Liver (tissue), 10 donors: Measurements from ENCODE around the gene SNAPC3. TPM values are rescaled to one million over a fixed set of nuclear protein-coding genes. Genes with fewer than 3 reads are reported as not detected.

Experiments
- DNase-seq: peaks from one replicate; pipeline ENCODE4 v3.0.0-alpha.2; 2017; ENCODE audit warnings: low spot score
- H3K27ac ChIP-seq, 2 donors: one replicate each; pipeline ENCODE4 v1.7.0; 2013; ENCODE audit warnings: inconsistent platforms in 2 of 2, low read length in 2 of 2, control low read depth in 1 of 2, low read depth in 1 of 2, mild to moderate bottlenecking in 1 of 2
- H3K27me3 ChIP-seq, 4 donors: one replicate each; pipeline versions ENCODE4 v1.6.1 to v1.7.0; 2013; ENCODE audit warnings: low read length in 3 of 4, inconsistent platforms in 1 of 4, mild to moderate bottlenecking in 1 of 4, moderate library complexity in 1 of 4; ENCODE audit not compliant: control insufficient read depth in 4 of 4, insufficient read depth in 4 of 4
- H3K36me3 ChIP-seq, 4 donors: one replicate each; pipeline versions ENCODE4 v1.6.1 to v1.7.0; 2013; ENCODE audit warnings: low read length in 3 of 4, mild to moderate bottlenecking in 3 of 4, low read depth in 1 of 4, moderate library complexity in 1 of 4; ENCODE audit not compliant: control insufficient read depth in 4 of 4, insufficient read depth in 3 of 4
- H3K4me1 ChIP-seq, 4 donors: one replicate each; pipeline versions ENCODE4 v1.6.1 to v1.7.0; 2013; ENCODE audit warnings: low read length in 3 of 4, mild to moderate bottlenecking in 3 of 4, moderate library complexity in 1 of 4; ENCODE audit not compliant: control insufficient read depth in 4 of 4, insufficient read depth in 4 of 4
- H3K4me3 ChIP-seq, 3 donors: one replicate each; pipeline versions ENCODE4 v1.6.1 to v1.7.0; 2013; ENCODE audit warnings: low read length in 3 of 3, control low read depth in 1 of 3, low read depth in 1 of 3, mild to moderate bottlenecking in 1 of 3
- H3K9ac ChIP-seq, 2 donors: one replicate each; pipeline ENCODE4 v1.7.0; 2013; ENCODE audit warnings: low read length in 2 of 2, mild to moderate bottlenecking in 2 of 2, moderate library complexity in 2 of 2, control low read depth in 1 of 2, low read depth in 1 of 2
- H3K9me3 ChIP-seq, 4 donors: one replicate each; pipeline versions ENCODE4 v1.6.1 to v1.7.0; 2013; ENCODE audit warnings: low read length in 3 of 4; ENCODE audit not compliant: control insufficient read depth in 4 of 4
- EGR1 ChIP-seq, 2 donors: IDR thresholded peaks; 2 replicates each; pipeline ENCODE4 v1.6.1; 2016 to 2018; ENCODE audit warnings: antibody characterized with exemption in 2 of 2, low read depth in 2 of 2
- FOXA1 ChIP-seq: IDR thresholded peaks from 2 replicates; pipeline ENCODE4 v1.6.1; 2016; ENCODE audit warnings: antibody characterized with exemption
- GABPA ChIP-seq, 2 donors: IDR thresholded peaks in 1 of 2; conservative IDR thresholded peaks in 1 of 2; 2 replicates each; pipeline ENCODE4 v1.6.1; 2016; ENCODE audit warnings: antibody characterized with exemption in 2 of 2, mild to moderate bottlenecking in 1 of 2, moderate library complexity in 1 of 2
- HNF4A ChIP-seq, 2 donors: conservative IDR thresholded peaks; 2 replicates each; pipeline ENCODE4 v1.6.1; 2016; ENCODE audit warnings: antibody characterized with exemption in 2 of 2, mild to moderate bottlenecking in 2 of 2
- JUND ChIP-seq, 2 donors: IDR thresholded peaks; 2 replicates each; pipeline ENCODE4 v1.6.1; 2016; ENCODE audit warnings: antibody characterized with exemption in 2 of 2
- NR2F2 ChIP-seq: IDR thresholded peaks from 2 replicates; pipeline ENCODE4 v1.6.1; 2016; ENCODE audit warnings: antibody characterized with exemption
- RAD21 ChIP-seq, 2 donors: IDR thresholded peaks; 2 replicates each; pipeline ENCODE4 v1.6.1; 2016; ENCODE audit warnings: antibody characterized with exemption in 2 of 2, mild to moderate bottlenecking in 2 of 2
- SP1 ChIP-seq: IDR thresholded peaks from 2 replicates; pipeline ENCODE4 v1.6.1; 2018; ENCODE audit warnings: antibody characterized with exemption, mild to moderate bottlenecking
- TAF1 ChIP-seq: conservative IDR thresholded peaks from 2 replicates; pipeline ENCODE4 v1.6.1; 2016; ENCODE audit warnings: antibody characterized with exemption, mild to moderate bottlenecking
- WGBS: extraction: QIAGEN DNeasy Blood & Tissue Kit; methylation state at CpG from one replicate; pipeline ENCODE4 v1.1.7; 2013; 5-methylcytosine and 5-hydroxymethylcytosine counted together
- polyA plus RNA-seq, 2 donors: library from polyadenylated mRNA; stranded (reverse) in 1 of 2; unstranded in 1 of 2; fragments of 200-250 nt in 1 of 2; fragments of >200 nt in 1 of 2; fragmentation: Nextera tagmentation in 1 of 2; extraction: Ambion mirVana in 1 of 2; gene quantifications; one replicate each; pipeline versions ENCODE4 v1.2.1 to v1.2.3, GENCODE V29; 2013 to 2015
- small RNA-seq: library from RNA; depleted of rRNA; stranded (forward); fragments of <200 nt; gene quantifications from one replicate; pipeline ENCODE3, GENCODE V24; 2014
- total RNA-seq, 2 donors: library from RNA; depleted of rRNA; stranded (reverse); fragments of >200 nt; gene quantifications; one replicate each; pipeline ENCODE4 v1.2.3, GENCODE V29; 2014
- TF ChIP-seq, protein P1 (sequence below): IDR thresholded peaks from 2 replicates; pipeline ENCODE4 v1.6.1; 2016; ENCODE audit warnings: antibody characterized with exemption, mild to moderate bottlenecking
- TF ChIP-seq, protein P2 (sequence below): IDR thresholded peaks from 2 replicates; pipeline ENCODE4 v1.6.1; 2016; ENCODE audit warnings: antibody characterized with exemption
- TF ChIP-seq, protein P3 (sequence below): IDR thresholded peaks from 2 replicates; pipeline ENCODE4 v1.6.1; 2016; ENCODE audit warnings: antibody characterized with exemption
- donor health status: healthy.
- donor health status: healthy.
- donor health status: healthy.
- donor health status: healthy.
- donor health status: healthy.

The SNAPC3 gene
- total and polyA plus RNA-seq, 4 donors: 7.4 to 19.6 (median 13.5) TPM

DNA sequence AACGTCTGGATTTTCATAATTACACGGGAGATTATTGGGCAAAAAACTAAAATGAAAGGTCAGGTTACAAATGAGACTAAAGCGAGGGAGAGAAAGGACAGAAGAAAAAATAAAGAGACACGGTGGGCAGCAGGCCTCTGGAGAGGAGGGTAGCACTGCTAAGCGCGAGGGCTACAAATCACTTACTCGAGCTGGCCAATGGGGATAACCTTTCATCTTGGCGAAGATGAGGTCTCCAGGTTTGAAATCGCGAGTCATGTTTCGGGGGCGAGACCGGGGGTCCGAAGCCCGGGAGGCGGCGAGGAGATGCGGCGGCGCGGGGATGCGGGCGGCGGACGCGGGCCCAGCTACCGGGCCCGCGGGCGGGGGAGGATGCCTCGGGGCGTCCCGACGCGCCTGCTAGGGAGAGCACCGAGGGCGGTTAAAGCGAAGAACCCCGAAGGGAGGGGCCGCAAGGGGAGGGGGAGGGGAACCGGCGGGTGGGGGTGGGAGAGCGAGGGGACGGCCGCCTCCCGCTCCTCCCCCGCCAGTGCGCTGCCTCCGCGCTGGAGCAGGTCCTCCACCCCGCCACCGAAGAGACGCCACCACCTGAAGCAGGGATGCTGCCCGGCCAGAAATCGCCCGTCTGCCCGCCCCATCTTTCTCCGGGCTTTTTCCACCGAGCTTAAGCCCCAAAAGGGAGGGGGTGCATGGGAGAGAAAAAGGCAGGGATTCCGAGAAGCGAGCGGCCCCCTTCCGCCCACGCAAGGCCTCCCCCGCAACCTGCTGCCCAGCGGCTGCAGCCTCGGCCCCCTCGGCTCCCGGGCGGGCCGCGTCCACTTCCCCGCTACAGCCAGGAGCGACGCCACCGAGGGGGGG, 87.5 kb downstream of the SNAPC3 start (continued):
- TF ChIP-seq, protein P1, sequence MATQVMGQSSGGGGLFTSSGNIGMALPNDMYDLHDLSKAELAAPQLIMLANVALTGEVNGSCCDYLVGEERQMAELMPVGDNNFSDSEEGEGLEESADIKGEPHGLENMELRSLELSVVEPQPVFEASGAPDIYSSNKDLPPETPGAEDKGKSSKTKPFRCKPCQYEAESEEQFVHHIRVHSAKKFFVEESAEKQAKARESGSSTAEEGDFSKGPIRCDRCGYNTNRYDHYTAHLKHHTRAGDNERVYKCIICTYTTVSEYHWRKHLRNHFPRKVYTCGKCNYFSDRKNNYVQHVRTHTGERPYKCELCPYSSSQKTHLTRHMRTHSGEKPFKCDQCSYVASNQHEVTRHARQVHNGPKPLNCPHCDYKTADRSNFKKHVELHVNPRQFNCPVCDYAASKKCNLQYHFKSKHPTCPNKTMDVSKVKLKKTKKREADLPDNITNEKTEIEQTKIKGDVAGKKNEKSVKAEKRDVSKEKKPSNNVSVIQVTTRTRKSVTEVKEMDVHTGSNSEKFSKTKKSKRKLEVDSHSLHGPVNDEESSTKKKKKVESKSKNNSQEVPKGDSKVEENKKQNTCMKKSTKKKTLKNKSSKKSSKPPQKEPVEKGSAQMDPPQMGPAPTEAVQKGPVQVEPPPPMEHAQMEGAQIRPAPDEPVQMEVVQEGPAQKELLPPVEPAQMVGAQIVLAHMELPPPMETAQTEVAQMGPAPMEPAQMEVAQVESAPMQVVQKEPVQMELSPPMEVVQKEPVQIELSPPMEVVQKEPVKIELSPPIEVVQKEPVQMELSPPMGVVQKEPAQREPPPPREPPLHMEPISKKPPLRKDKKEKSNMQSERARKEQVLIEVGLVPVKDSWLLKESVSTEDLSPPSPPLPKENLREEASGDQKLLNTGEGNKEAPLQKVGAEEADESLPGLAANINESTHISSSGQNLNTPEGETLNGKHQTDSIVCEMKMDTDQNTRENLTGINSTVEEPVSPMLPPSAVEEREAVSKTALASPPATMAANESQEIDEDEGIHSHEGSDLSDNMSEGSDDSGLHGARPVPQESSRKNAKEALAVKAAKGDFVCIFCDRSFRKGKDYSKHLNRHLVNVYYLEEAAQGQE: no peak

DNA sequence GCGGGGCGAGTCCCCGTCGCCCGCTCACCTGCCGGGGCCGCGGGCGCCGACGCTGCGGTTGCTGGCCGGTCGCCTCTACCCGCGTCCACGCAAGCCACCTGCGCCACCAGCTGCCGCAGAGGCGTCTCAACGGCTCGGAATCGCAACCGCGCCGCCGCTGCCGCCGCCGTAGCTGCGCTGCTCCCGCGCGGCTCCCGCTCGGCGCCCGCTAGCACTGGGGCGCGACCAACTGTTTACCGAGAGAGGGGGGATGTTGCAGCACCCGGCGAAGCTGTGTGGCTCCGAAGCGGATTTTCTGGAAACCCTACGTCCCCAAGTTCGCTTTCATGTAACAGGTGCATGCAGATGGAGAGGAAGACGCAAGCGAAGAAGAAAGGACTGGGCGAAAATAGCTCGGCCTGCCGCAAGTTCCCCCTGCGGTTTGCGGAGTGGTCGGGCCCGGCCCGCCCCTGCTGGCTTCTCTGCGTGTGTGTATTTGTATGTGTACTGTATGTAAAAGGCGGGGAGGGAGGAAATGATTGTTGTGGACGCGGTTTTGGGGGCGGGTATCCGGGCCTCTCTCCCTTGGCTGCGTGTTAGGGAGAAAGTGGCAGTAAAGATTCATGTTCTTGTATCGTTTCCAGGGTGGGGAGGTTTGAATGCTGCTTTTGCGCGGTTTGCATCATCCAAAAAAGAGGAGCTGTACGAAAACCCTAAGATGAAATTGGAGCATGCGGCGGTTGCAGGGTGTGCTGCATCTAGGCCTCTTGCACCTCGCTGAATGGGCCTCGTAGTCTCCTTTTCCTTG, 88.3 kb downstream of the SNAPC3 start, which contains the start of gene PSIP1:
PSIP1 (minus strand) TSS at position 182 of the 787 bp plus-strand sequence. CDS start 782 bp downstream, outside the sequence.
- DNase-seq: peak; percentile 85
- WGBS: under 1% methylated on average over 72 of the region's 72 CpGs
- H3K27ac ChIP-seq: peak within 1 kb of the TSS; percentile 67 to 80
- TF ChIP-seq EGR1 (IDR thresholded peaks at IDR 0.05; ENCODE audit: low read depth in 2 of 2) (peak in 1 of 2 donors; percentile 41), NR2F2 (no peak), TAF1 (no peak), SP1 (no peak), RAD21 (IDR thresholded peaks at IDR 0.05) (no peak), HNF4A (conservative IDR thresholded peaks at IDR 0.05) (no peak), JUND (IDR thresholded peaks at IDR 0.05) (no peak), GABPA (IDR thresholded peaks at IDR 0.05 in 1 of 2, conservative IDR thresholded peaks at IDR 0.05 in 1 of 2) (no peak), FOXA1 (no peak)
- TF ChIP-seq, protein P1: no peak
- TF ChIP-seq, protein P2, sequence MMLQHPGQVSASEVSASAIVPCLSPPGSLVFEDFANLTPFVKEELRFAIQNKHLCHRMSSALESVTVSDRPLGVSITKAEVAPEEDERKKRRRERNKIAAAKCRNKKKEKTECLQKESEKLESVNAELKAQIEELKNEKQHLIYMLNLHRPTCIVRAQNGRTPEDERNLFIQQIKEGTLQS: peak; percentile 36
- TF ChIP-seq, protein P3, sequence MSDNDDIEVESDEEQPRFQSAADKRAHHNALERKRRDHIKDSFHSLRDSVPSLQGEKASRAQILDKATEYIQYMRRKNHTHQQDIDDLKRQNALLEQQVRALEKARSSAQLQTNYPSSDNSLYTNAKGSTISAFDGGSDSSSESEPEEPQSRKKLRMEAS: peak; percentile 63
- peak within 1 kb of the TSS; percentile 72 to 79 for H3K9ac ChIP-seq
- H3K4me3 ChIP-seq: peak within 1 kb of the TSS; percentile 76 to 100 (median 94)
- no peaks in the 10 kb centered on the region for H3K27me3 ChIP-seq
- peaks cover 0 to 11% (median 2%) of the 10 kb centered on the region in 4 donors for H3K36me3 ChIP-seq
- H3K4me1 ChIP-seq: peaks cover 2 to 11% (median 8%) of the 10 kb centered on the region in 4 donors
- no peaks in the 10 kb centered on the region for H3K9me3 ChIP-seq

Small RNA genes lying within 50 kb of the gene (small RNA-seq; reads per million reads assigned to genes)
- gene RNU6-319P: not detected

Other genes with a start within 250 kb of the SNAPC3 start
- gene TTC39B, start 115.7 kb upstream of the SNAPC3 start, total RNA-seq: 10 to 100 TPM in 1 of 2 donors, 1 to 10 TPM in 1; 2.4 to 11.7 TPM
- 1 to 10 TPM; 1.8 to 3.1 TPM for gene TTC39B, start 115.7 kb upstream of the SNAPC3 start, polyA plus RNA-seq
- 10 to 100 TPM; 13.4 to 22.7 TPM for gene PSIP1, start 88.1 kb downstream of the SNAPC3 start, total RNA-seq
- 10 to 100 TPM in 1 of 2 donors, 1 to 10 TPM in 1; 9.2 to 13.1 TPM for gene PSIP1, start 88.1 kb downstream of the SNAPC3 start, polyA plus RNA-seq
- gene CCDC171, start 130.2 kb downstream of the SNAPC3 start, total RNA-seq: 1 to 10 TPM in 1 of 2 donors, under 1 TPM in 1; 0.67 to 1.1 TPM
- under 1 TPM; 0.13 to 0.19 TPM for gene CCDC171, start 130.2 kb downstream of the SNAPC3 start, polyA plus RNA-seq